Fibroblast of skin of back (primary cell): ENCODE results near the gene ACVR1B.

ENCODE experiments used
- DNase-seq: peaks from one replicate; pipeline ENCODE4 v3.0.0-alpha.2; 2013

ACVR1B gene

GRCh38 chr12:51917041-51917590 lies 34.4 kb upstream of the ACVR1B start:
- no peak for DNase-seq

GRCh38 chr12:51917746-51918453 lies 33.6 kb upstream of the ACVR1B start:
- no peak for DNase-seq

- DNase-seq = no peak
Measured at GRCh38 chr12:51920046-51920445, 31.5 kb upstream of the ACVR1B start.

GRCh38 chr12:51921017-51921725 lies 30.3 kb upstream of the ACVR1B start:
- DNase-seq = no peak

- no peak for DNase-seq
Measured at GRCh38 chr12:51922146-51922545, 29.4 kb upstream of the ACVR1B start.

GRCh38 chr12:51922762-51923505 lies 28.6 kb upstream of the ACVR1B start:
- peak; percentile 58 for DNase-seq

- no peak for DNase-seq
Measured at GRCh38 chr12:51923506-51924365, 27.8 kb upstream of the ACVR1B start.

- no peak for DNase-seq
Measured at GRCh38 chr12:51924551-51925319, 26.8 kb upstream of the ACVR1B start.

GRCh38 chr12:51925346-51926063 lies 26.0 kb upstream of the ACVR1B start:
- DNase-seq = no peak

- DNase-seq = no peak
Measured at GRCh38 chr12:51926064-51926632, 25.4 kb upstream of the ACVR1B start.

- DNase-seq = no peak
Measured at GRCh38 chr12:51926718-51927117, 24.8 kb upstream of the ACVR1B start.

- DNase-seq = no peak
Measured at GRCh38 chr12:51932218-51933076, 19.1 kb upstream of the ACVR1B start.

- no peak for DNase-seq
Measured at GRCh38 chr12:51934080-51934479, 17.4 kb upstream of the ACVR1B start.

- no peak for DNase-seq
Measured at GRCh38 chr12:51937926-51938325, 13.6 kb upstream of the ACVR1B start.

GRCh38 chr12:51938726-51939125 lies 12.8 kb upstream of the ACVR1B start:
- no peak for DNase-seq

- peak; percentile 51 for DNase-seq
Measured at GRCh38 chr12:51941011-51941581, 10.4 kb upstream of the ACVR1B start.

GRCh38 chr12:51941604-51942003 lies 9.9 kb upstream of the ACVR1B start:
- DNase-seq = no peak

- no peak for DNase-seq
Measured at GRCh38 chr12:51942056-51942455, 9.4 kb upstream of the ACVR1B start.

GRCh38 chr12:51942501-51943000 lies 8.9 kb upstream of the ACVR1B start:
- no peak for DNase-seq
